ENCODE results near the gene DPP6.

- TF ChIP-seq CTCF (IDR thresholded peaks at IDR 0.05; ENCODE audit: poor library complexity) = no peak
- no peak for TF ChIP-seq EZH2 (IDR thresholded peaks at IDR 0.05; ENCODE audit: borderline replicate concordance)
- no peak for TF ChIP-seq EZH2phosphoT487 (IDR thresholded peaks at IDR 0.05; ENCODE audit: low read depth, severe bottlenecking, unreplicated experiment)
Observed at GRCh38 chr7:154620141-154620755, 568.0 kb downstream of the DPP6 start.
